HG02571 (cell line): Measurements from ENCODE around the gene EXD3.
"Not testable (repeated sequence)": the region's sequence is repeated elsewhere in the genome, so short reads cannot be mapped to it uniquely, and the experiment has no call there.

ENCODE experiments used
- ATAC-seq: cut with Tn5 transposase; IDR thresholded peaks from one replicate; pipeline ENCODE4 v1.9.1; 2021; ENCODE audit warnings: mild to moderate bottlenecking, moderate library complexity; ENCODE audit not compliant: unreplicated experiment

The EXD3 gene

DNA sequence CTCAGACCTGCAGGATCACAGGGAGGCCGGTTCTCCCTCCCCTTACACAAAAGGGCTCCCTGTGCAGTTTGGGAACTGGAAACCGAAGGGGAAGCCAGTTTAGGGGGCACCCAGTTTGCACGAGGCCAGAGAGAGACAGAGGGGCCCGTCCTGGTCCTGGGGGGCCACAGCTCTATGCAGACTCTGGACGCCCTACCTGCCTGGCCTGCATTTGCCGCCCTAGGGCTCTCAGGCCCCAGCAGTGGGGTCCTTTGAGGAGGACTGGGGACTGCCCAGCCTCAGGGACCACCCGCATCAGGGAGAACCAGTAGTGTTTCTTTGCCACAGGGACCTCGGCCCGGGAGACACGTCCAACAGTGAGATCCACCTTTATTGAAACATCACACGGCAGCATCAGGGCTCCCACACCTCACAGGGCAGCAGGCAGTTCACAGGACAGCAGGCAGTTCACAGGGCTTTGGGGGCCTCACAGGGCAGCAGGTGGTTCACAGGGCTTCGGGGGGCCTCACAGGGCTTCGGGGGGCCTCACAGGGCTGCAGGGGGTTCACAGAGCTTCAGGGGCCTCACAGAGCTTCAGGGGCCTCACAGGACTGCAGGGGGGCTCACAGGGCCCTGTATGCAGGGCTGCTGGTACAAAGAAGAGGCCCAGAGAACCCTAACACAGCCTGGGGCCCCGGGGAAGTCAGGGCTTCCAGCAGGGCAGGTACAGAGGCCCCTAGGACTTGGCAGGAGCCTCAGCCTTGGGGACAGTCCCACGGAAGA lies 36.8 kb upstream of the EXD3 start:
- no peak for ATAC-seq

DNA sequence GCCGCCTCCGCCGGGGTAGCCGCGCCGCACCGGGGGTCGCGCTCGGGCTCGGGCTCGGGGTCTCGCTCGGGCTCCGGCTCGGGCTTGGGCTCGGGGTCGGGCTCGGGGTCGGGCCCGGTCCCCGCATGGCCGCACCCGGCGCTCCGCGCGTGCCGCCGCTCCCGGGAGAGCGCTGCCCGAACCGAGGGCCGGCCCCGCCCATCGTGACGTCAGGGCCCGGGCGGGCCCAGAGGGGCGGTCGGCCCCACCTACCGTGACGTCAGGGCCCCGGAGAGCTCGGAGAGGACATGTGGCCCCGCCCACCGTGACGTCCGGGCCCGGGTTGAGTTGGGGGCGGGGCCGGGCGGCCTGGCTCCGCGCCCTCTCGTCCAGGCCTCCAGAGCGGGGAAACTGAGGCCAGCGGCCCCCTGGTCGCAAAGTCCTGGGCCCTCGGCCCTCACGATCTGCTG lies 36.2 kb upstream of the EXD3 start, which contains the start of gene NSMF:
Gene NSMF, minus strand, starts transcription at position 183 of the 449 bp plus-strand sequence. CDS start 232 bp downstream, outside the sequence.
- peak; percentile 67 for ATAC-seq

DNA sequence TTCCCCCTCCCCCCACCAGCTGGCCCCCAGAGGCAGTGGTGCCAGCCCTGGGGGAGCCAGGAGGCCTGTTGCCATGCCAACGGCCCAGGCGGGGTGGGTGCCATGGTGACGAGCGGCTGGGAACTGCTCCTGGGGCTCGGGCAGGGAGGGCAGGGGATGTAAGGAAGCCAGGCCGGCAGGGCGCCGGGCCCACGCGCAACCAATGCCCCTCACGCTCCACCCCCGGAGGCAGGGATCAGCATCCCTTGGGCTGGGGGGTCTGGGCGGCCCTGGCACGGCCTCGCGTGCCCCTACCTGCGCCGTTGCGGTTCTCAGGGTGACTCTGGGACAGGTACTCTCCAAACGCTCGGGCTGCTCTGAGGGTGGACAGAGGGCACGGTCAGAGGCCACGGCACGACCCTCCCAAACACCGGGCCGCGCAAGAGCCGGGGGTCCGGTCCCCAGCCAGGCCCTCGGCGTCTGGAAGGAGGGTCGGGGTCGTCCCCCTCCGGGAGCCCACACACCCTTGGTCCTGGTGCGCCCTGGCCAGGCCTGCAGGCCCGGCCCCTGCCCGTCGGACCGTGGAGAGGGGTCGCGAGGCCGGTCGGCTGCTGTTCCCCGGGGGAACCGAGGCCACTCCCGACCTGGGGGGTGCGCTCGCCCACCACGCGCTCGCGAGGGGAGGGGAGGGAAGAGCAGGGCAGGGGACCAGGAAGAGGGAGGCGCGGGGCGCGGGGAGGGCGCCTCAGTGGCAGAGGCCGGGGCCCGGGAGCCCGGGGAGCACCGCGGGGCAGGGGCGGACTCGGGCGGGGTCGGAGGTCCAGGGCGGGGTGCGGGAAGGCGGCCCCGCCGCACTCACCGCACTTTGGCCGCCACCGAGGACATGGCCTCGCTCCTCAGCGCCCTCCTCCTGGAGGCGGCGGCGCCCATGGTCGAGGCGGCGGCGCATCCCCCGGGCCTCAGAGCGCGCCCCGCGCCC lies 35.5 kb upstream of the EXD3 start:
- peak; percentile 10 for ATAC-seq

DNA sequence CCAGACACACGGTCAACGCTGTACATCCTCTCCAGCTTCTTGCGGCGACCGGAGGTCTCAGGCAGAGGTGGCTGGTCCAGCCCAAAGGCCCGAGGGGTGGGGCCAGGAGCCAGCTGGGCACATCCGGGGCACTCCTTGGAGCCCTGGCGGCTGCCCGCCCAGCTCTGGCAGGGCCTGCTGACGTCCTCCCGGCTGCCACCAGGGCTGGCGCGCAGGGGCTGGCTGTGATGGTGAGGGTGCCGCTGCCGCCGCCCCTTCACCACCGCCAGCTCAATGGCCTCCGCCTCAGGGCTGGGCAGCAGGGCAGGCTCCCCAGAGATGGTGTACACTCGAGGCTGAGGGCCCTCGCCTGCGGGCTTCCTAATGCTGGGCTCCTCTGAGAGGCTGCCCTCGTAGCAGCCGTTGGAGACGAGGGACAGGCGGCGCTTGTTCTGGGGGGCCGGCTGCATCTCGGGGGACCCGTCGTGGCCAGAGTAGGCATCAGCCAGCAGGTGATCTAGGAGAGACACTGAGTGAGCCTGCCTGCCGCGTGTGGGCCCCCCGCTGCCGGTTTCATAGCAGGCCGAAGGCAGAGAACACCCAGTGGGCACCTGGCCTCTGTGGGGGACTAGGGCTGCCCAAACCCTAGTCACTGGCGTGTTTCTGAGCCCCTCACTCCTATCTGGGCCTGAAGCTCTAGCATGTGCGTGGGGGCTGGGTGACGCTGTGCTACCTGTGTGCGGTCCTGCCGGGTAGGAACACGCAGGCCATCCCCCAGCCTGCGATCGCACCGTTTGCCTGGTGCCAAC lies 34.6 kb upstream of the EXD3 start:
- ATAC-seq = no peak

DNA sequence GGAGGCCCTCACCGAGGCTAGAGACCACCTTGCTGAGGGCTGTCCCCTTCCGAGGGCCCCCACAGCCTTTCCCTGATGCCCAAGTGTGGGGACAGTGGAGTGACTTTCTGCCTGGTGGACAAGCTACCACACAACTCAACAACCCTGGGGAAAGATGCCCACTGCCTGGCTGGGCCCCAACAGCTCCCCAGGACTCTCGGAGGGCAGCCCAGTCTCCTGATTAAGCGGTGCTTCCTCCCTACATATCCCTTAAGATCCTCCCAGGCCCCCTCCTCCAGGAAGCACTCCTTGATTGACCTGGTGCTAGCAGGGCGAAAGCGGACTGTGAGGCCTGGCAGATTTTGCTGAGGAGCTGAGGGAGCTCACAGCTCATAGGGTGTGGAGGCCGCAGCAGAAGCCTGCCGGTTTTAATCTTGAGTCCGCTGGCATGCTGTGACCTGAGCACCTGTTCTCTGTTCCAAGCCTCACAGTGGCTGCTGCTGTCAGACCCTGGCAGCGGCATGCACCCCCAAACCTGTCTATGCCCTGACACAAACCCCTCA lies 34.0 kb upstream of the EXD3 start:
- no peak for ATAC-seq

DNA sequence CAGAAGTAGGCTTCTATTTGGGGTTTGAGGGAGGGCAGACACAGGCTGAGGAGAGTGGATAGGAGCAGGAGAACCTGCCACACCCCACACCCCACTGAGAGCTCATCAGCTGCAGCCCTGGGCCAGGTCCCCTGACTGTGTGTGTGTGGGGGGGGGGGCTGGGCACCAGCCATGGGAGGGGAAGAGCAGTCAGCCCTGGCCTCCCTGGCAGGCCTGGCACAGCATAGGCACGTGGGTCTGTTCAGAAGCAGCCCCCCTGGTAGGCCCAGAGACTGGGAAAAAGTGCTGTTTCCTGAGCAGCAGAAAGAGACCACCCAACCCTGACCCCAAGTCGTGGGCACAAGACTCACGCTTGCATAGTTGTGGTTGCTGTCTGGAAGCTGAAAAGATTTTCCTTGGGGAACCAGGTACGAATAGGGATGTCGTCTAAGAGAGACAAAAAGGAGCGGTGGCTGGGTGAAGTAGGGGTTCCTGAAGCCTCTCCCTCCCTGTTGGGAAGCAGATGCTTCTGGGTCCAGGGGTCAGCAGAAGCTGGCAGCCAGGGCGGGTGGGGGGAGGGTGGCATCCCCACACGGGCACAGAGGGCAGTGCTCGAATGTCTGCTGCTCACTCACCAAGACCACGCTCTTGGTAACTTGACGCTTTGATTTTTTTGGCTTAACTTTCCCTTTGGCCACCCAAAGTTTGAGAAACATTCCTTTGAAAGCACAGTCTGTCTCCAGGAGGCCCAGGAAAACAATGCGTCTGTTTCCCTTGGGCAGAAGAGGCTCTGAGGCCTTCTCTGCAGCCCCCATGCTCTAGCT lies 33.3 kb upstream of the EXD3 start:
- ATAC-seq = no peak

DNA sequence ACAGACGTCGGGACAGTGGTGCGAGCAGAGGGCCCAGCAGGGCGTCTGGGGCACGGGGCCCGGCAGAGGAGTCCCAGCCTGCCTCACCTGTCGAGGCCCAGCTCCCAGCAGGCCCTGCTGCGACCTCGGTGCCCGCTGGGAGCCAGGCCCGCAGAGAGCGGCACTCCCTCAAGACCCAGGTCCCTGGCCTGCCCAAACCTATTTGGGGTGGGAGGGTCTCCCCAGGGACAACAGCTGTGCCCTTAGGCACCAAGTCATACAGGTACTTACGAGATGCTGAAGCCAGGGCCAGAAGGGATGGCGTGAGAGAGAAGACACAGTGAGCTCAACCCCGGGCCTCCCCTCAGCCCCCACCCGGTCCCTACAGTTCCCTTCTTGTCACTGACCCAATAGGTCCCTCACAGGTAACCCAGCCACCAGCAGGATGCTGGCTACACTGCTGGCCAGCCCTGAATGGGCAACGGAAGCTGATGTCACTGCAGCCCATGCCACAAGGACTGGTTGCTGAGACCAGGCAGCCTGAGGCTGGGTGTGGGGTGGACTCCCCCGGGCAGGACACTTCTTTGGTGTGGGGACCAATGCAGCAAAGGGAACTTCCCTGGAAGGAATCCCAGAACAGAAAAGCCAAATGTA lies 32.5 kb upstream of the EXD3 start:
- no peak for ATAC-seq

DNA sequence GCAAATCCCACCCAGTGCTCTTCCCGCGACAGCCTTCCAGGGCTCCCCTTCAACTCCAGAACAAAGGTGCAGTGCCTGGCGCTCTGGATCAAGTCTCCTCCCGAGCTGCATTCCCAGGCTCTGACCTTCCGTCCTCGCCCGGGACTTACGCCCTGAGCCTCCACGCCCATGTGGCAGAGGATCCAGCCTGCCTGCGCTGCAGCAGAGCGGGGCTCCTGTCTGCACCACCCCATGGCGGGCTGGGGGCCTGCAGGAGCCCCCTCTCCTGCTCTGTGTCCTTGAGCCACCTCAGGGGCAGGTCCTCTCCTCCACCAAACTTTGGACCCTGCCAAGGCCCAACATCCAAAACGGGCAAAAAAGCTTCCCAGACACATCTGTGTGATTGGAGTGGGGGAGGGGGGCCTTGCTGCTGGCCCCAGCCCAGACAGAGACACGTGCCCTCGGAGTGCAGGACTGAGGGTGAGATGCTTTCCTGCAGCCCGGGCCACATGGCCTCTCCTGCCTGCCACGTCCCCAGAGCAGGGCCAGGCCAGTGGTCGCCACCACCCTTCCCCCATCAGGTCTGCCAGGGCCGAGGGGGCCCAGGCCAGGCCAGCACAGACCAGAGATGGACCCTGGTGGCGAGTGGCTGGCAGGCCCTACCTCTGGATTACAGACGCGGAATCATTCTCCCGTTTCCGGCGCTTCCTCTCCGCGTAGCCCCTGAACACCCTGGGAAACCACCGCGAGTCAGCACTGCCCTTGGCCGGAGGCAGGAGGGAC lies 31.8 kb upstream of the EXD3 start:
- no peak for ATAC-seq

DNA sequence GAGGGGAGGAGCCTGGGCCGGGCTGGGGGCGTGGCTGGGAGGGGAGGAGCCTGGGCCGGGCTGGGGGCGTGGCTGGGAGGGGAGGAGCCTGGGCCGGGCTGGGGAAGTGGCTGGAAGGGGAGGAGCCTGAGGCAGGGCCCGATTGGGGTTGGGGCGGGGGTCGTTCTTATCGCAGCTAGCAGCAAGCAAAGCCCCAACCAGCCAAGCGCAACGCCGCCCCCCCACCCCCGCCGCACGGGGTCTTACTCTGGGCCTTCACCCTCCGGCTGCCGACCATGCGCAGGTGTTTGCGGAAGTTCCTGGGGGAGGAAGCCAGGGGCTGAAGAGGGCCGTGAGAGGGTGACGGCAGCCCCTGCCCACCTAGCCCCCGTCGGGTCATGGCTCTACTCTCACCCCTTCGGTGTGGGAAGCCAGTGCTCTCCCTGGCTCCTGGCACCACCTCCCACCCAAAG lies 31.2 kb upstream of the EXD3 start:
- no peak for ATAC-seq

DNA sequence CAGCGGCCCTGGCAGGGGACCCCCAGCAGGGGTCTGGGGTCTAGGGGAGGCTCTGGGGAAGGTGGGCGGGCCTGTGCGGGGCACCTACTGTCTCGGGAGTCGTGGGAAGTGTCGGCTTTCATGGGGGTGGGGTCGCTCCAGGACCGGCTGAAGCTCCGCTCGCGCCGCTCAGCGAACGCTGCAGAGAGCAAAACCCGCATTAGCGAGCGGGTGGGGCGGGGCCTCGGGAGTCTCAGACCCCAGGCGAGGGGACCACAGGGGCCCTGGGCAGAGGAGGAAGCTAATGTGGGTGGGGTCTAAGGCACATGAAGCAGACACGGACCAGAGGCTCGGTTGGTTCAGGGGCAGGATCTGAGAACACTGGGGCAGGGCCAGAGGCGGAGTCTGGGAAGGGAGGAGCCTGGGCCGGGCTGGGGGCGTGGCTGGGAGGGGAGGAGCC lies 30.7 kb upstream of the EXD3 start:
- ATAC-seq = no peak

DNA sequence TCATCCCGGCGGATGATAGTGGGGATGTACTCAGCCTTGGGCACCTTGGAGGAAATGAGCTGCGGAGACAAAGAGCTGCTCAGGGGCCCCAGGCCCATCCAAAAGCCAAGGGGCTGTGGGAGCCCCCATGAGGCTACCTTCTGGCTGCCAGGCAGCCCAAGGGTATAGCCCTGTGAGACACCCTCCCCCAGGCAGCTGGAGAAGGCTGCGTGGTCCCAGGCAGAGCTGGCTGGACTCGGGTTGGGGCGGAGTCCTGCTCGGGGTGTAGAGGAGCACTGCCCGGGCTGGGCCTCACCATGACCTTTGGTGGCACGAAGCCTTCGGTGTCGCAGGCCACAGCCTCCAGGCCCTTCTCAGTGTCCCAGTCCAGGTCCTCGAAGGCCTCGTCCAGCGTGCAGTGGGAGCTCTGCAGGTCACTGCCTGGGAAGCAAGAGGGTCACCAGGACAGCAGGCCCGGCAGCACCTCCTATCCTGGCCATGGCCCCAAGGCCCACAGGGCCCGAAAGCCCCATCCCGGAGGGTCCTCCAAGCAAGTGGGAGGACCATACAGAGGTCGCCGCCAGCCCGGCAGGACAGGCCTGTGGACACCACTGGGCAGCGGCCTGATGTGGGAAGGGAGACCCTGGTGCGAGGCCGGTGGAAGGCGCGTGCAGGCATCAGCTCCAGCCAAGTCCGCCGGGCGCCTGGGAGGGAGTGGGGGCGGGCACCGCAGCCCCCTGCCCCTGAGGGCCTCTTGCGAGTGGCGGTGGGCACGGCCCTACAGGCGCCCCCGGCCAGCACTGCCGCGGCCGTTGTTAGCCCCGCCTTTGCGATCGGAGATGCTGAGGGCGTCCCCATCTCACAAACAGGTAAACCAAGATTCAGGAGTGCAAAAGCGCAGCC lies 30.0 kb upstream of the EXD3 start:
- no peak for ATAC-seq

DNA sequence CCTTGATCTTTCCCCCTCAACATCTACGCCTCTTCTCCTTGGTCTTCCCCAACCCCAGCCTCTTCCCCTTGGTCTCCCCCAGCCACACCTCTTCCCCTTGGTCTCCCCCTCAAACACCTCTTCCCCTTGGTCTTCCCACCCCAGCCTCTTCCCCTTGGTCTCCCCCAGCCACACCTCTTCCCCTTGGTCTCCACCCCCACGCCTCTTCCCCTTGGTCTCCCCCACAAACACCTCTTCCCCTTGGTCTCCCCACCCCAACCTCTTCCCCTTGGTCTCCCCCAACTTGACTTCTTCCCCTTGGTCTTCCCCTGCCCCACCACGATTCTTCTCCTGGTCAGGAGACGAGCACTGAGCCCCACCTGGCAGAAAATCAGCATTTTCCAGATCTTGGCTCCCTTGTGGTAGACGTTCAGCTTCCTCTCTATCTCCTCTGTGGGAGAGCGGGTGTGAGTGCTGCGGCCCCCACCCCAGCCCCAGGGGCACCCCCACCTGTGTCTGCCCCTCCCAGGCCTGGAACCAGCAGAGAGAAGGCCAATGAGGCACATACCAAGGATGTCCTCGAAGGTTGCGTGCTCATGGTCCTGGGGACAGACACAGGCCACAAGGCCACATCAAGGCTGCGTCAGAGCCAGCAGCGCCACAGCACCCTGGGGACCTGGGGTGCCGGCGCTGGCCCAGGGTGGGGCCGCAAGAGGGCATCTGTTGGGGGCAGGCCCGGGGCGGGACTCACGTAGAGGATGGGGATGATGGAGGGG lies 29.2 kb upstream of the EXD3 start:
- no peak for ATAC-seq

DNA sequence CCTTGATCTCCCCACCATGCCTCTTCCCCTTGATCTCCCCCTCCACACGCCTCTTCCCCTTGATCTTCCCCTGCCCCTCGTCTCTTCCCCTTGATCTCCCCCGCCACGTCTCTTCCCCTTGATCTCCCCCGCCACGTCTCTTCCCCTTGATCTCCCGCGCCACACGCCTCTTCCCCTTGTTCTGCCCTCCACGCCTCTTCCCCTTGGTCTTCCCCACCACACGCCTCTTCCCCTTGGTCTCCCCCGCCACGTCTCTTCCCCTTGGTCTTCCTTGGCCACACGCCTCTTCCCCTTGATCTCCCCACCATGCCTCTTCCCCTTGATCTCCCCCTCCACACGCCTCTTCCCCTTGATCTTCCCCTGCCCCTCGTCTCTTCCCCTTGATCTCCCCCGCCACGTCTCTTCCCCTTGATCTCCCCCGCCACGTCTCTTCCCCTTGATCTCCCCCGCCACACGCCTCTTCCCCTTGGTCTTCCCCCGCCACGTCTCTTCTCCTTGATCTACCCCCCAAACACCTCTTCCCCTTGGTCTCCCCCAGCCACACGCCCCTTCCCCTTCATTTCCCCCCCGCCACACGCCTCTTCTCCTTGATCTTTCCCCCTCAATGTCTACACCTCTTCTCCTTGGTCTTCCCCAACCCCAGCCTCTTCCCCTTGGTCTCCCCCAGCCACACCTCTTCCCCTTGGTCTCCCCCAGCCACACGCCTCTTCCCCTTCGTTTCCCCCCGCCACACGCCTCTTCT lies 28.5 kb upstream of the EXD3 start:
- not testable (repeated sequence) for ATAC-seq

DNA sequence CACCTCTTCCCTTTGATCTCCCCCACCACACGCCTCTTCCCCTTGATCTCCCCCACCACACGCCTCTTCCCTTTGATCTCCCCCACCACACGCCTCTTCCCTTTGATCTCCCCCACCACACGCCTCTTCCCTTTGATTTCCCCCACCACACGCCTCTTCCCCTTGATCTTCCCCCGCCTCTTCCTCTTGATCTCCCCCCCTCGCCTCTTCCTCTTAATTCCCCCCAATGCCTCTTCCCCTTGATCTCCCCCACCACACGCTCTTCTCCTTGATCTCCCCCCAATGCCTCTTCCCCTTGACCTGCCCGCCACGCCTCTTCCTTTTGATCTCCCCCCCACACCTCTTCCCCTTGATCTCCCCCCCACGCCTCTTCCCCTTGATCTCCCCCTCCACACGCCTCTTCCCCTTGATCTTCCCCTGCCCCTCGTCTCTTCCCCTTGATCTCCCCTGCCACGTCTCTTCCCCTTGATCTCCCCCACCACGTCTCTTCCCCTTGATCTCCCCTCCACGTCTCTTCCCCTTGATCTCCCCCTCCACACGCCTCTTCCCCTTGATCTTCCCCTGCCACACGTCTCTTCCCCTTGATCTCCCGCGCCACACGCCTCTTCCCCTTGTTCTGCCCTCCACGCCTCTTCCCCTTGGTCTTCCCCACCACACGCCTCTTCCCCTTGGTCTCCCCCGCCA lies 27.7 kb upstream of the EXD3 start:
- ATAC-seq = not testable (repeated sequence)

DNA sequence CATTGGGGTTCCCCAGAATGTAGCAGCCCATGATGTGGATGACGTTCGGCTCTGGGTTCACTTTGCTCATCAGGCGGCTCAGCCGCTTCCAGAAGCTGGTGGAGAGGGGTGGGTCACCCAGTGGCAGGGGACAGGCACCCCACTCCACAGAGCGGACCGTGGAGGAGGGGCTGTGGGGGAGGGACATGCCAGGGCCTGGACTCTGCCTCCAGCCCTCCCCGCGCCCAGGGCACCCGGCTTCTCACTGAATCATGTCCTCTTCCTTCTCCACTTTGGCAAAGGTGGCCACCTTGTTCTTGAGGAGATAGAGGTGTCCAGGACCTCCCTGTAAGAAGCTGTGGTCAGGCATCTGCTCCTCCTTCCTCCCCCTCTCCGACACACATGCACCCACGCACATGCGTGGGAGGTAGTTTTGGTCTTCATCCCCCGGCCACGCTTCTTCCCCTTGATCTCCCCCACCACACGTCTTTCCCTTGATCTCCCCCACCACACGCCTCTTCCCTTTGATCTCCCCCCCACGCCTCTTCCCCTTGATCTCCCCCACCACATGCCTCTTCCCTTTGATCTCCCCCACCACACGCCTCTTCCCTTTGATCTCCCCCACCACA lies 27.1 kb upstream of the EXD3 start:
- ATAC-seq = no peak
